H1 (cell line): Measurements from ENCODE around the gene PDLIM4. TPM values are rescaled to one million over a fixed set of nuclear protein-coding genes. Genes with fewer than 3 reads are reported as not detected.

Experiments
- SUZ12 ChIP-seq: fragments of 200-600 bp; sonication (generic); IDR thresholded peaks from 2 replicates; pipeline ENCODE4 v1.6.1; 2012; ENCODE audit warnings: mild to moderate bottlenecking, inconsistent platforms, low read length, moderate library complexity, mixed read lengths
- polyA plus RNA-seq, 7 experiments: library from polyadenylated mRNA; depleted of rRNA in 3 of 7; stranded (reverse) in 5 of 7; unstranded in 2 of 7; fragments of >200 nt in 5 of 7; fragments of 200-250 nt in 2 of 7; gene quantifications; 1 replicate in 5 of 7; 2 replicates in 1 of 7; 4 replicates in 1 of 7; pipeline versions ENCODE4 v1.2.1 to v1.2.3, GENCODE V29; 2011 to 2013; ENCODE audit warnings: missing spikeins in 2 of 7, mixed read lengths in 2 of 7
- total RNA-seq: library from RNA; stranded (reverse); fragmentation: NEBNext Ultra II Directional; extraction: Animal tissue kit (Norgen Biotek cat#: 25700); gene quantifications from 2 replicates; pipeline ENCODE4 v1.2.1, GENCODE V29; 2021

Gene PDLIM4
- total and polyA plus RNA-seq, 2 of the 8 experiments (the other 6 are each of a cell fraction or from before 2014, with no cell fraction given), result 10.7 to 29.1 TPM

GRCh38 chr5:132235340-132235739 lies 22.2 kb upstream of the PDLIM4 start (continued):
- TF ChIP-seq SUZ12, result no peak
